HG02763 (cell line): ENCODE data around the gene EVX2.

Source experiments
- ATAC-seq: cut with Tn5 transposase; IDR thresholded peaks from one replicate; pipeline ENCODE4 v1.9.1; 2021; ENCODE audit warnings: mild to moderate bottlenecking, moderate library complexity; ENCODE audit not compliant: unreplicated experiment

The EVX2 gene

DNA sequence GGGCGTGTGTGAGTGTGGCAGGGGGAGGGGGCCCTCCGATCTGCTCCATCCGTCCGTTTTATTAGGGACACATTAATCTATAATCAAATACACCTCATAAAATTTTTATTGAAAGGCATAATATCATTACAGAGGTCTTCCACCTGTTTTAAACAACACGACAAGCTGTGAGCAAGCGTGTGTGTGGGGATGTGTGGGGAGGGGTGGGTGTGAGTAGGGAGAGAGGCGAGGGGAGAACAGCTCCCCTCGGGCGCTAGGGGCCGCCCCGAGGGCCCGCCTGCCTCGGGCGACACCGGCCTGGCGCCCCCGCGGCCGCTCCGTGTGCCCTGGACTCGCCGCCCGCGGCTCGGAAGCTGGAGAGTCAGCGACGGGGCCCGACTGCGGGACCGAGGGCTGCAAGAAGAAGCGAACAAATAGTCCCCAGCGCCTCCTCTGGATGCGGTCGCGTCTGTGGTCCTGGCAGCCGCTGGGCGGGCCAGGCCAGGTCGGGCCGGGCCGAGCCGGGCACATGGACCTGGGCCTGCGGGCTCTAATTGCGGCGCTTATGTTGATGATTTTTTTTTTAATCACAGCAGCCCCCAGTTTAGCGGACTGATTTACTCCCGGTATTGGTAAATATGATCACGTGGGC is 38.4 kb upstream of the EVX2 start:
- no peak for ATAC-seq

GRCh38 chr2:176121190-176122051 is 37.7 kb upstream of the EVX2 start:
- ATAC-seq, result no peak

DNA sequence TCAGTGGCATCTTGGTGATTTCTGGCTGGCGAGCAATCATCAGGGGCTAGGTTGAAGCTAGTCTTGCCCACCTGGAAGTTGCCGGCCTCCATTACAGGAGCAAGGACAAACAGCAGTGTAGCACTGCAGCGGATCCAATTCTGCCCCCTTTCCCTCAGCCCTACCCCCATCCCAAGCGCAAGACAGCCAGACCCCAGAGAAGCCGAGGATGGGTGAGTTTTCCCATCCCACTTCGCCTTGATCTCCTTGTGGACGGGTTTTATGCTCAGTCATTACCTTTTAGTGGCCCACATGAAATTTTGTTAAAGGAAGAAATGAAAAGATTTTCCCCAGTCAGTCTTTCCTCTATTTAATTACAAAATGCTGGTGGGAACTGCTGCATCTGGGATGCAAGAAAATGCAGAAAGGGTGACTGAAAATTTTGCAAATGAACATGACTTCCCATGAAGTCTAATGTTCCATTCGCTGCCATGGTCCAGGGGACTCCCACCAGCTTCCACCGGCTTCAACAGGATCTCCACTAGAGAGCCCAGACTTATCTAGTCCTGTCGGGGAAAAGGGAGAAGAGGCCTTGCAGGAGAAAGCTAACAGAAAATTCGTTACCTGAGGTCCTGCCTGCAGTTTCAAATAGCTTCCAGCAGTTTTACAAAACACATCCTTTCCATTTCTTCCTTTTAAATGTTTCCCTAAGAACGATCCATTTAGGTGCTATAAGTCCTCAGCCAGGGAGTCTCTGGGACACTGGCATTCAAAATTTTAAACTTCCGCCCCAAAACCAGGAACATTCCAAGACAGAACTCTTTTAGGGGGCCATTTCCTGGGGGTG is 36.8 kb upstream of the EVX2 start:
- ATAC-seq, result no peak

DNA sequence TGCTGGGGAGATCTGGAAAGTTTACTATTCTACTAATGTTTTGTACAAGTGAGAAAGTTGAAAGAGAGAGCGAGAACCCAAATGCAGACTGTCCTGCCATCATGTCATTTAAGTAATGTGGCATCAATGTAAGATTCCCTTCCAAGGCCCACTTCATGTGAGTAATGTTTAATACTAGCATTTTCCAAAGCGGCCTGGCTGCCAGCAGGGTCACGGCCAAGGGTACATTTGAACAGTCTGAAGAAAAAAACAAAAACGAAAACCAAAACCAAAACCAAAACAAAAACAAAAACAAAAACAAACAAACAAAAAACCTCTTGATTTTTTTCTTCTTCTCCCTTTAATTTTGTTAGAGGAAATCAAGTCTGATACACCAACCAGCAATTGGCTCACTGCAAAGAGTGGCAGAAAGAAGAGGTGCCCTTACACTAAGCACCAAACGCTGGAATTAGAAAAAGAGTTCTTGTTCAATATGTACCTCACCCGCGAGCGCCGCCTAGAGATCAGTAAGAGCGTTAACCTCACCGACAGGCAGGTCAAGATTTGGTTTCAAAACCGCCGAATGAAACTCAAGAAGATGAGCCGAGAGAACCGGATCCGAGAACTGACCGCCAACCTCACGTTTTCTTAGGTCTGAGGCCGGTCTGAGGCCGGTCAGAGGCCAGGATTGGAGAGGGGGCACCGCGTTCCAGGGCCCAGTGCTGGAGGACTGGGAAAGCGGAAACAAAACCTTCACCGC is 35.0 kb upstream of the EVX2 start:
- ATAC-seq, result no peak

- ATAC-seq, result no peak
These were observed 34.1 kb upstream of the EVX2 start for GRCh38 chr2:176117823-176118371.

- no peak for ATAC-seq
These were observed 33.5 kb upstream of the EVX2 start for GRCh38 chr2:176117162-176117822.

GRCh38 chr2:176115883-176116813 is 32.4 kb upstream of the EVX2 start, which contains the start of gene HOXD10:
HOXD10 (plus strand) TSS chr2:176116778; CDS start chr2:176116834, 56 bp downstream.
- ATAC-seq, result no peak

GRCh38 chr2:176114930-176115625 is 31.3 kb upstream of the EVX2 start:
- no peak for ATAC-seq

- no peak for ATAC-seq
These were observed 30.6 kb upstream of the EVX2 start for GRCh38 chr2:176114120-176114929.

DNA sequence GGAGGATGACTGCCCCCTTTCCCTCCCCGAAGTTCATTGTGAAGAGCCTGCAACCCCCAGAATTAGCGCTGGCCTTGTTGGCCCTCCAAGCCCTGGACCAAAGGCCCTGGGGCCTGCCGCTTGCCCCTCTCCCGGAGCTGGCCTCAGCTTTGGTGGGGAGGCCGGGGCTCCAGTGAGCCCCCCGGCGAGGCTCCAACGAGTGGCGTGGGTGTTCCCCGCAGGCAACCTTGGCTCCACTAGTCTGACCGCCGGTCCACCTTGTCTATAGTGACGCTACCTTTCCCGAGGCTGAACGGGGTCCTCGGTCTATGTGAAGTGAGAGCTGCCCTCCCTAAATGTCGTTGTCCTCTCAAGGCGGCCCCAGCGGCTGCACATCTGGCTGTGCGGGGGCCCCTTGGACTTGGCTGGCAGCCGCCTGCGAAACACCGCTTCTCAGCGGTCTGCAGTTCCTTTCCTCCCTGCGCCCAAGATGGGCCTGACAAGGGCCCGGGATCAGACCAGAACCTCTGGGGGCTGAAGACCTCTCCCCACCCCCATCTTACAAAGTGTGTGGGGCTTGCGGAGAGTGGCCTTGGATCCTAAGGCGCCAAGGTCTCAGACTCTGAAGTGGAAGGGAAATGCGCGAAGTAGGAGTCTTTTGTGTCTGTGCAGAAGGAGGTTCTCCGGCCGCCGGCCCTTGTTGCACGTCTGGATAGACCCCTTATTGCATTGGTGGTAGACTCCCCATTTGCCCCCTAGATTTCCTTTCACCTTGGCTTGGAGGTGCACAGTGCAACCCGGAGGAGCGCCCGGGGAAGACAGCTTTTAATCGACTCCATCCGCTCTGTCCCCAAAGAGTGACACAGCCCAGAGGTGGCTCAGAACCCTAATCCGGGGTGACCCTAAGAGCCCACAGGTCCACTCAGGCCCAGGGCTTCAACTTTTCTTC is 28.9 kb upstream of the EVX2 start:
- no peak for ATAC-seq

DNA sequence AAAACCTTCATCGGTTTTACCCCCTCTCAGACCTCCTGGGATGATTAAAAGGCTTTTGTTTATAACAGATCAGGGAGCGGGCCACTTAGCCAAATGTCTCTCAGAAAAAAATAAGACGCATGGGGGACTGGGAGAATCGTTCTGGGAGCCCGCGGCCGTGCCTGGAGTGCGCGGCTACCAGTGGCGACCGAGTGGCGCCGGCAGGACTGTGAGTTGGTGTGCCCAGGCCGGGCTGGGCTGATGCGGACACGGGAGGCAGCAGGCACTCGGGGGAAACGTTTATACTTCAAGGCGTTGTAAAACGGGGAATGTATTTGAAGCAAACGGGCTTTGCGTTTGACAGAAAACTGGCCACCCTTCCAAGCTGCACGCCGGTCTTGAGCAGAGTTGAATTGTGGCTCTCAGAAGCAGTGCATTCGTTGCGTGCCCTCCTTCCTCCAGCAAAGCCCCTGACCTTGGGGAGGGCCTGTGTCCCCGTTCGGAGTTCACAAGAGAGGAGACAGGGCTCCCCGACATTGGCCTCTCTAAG is 28.1 kb upstream of the EVX2 start:
- ATAC-seq, result no peak

- no peak for ATAC-seq
These were observed 27.5 kb upstream of the EVX2 start for GRCh38 chr2:176111309-176111663.

DNA sequence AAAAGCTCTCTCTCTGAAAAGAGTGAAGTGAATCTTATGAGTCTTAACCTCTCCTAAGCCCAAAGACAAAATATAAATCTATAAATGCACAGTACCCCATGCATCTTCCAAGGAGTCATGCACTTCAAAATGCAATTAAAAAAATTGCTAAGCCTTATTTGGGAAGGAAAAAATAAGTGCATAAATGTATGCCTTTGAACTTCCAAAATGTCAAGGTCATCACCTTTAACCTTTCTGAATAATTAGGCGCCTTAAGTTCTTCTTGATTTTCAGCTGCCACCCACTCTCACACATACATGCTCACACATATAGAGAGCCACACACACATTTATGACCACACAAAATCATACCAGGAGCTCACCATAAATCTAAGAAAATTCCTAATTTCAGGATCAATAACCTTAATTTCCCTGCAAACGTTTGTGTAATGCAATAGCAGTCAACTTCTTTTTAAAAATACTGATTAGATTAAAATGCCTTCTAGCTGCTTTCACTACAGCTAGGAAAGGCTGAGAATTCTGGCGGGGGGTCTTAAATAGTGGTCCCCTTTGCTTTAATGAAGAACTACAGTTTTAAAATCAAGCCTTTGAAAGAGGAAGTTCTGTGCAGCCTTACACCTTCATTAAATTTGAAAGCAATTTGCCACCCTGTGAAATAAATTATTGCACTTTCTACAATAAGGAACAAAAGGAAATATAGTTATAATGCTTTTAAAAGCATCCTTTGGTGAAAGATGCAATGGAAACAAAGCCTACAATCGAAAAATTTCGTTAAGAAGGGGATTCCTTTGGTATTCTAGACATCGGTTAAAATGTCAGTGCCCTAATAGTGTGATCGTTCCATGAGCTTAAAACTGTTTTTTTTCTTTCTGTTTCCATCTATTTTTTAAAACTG is 26.9 kb upstream of the EVX2 start:
- ATAC-seq, result no peak

DNA sequence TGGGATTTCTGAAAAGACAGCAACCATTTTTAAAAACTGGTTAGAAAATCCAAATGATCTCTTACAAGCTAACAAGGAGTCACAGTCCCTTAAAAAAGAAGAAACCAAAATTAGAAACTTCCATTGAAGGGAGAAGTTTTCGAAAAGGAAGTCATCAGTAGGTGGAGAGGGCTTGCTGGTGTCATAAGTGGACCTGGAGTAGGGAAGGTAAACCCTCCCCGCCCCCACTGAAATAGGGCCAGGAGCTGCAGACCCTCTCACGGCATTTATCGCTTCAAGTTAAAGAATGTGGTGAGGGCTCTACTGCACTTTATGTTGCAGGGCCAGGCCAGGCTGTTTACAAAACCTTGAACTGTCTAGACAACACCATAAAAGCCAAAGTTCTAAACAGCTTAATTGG is 26.2 kb upstream of the EVX2 start:
- ATAC-seq, result no peak

DNA sequence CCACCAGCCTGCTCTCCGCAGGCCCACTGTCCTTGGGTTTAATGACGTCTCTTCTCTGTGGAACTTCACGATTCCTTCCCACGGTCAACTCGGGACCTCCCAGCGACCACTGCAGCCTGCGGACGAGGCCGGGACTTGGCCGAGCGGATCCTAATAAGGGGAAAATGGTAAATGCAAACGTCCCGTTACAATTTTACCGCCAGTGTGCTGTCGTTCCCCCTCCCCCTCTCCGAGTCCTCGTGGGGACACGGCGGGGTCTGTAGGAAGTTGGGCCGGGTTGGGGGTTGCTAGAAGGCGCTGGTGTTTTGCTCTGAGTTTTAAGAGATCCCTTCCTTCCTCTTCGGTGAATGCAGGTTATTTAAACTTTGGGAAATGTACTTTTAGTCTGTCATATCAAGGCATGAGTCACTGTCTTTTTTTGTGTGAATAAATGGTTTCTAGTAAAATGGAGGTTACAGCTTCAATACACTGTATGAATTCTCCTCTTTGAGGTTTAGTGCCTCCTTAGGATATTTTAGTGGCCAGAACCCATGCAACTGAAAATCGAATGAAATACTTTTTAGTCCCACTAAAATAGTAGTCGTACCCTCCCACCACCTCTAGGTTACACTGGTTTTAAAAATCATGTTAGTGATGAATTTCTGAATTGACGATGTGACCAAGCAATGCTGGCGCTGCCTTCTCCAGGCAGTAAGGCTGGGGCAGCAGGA is 25.6 kb upstream of the EVX2 start:
- ATAC-seq, result no peak
